Stimulated activated CD8-positive, alpha-beta memory T cell treated with anti-CD3 and anti-CD28 coated beads, Interleukin-2, amount 100 ng/mL, for 48 hours (primary cell): ENCODE measurements around the gene TMEM169.

ENCODE experiments used
- DNase-seq, 2 donors: peaks; one replicate each; pipeline ENCODE4 v3.0.0-alpha.2; 2020; ENCODE audit warnings: low read depth in 2 of 2

The TMEM169 gene

GRCh38 chr2:216104691-216105090, 23.0 kb downstream of the TMEM169 start:
- no peak for DNase-seq

- no peak for DNase-seq
Measured at GRCh38 chr2:216107320-216107719, 25.6 kb downstream of the TMEM169 start.

GRCh38 chr2:216107760-216108159, 26.0 kb downstream of the TMEM169 start:
- no peak for DNase-seq

GRCh38 chr2:216108310-216108966, 26.7 kb downstream of the TMEM169 start:
- DNase-seq, result no peak

GRCh38 chr2:216108967-216109921, 27.5 kb downstream of the TMEM169 start, which contains the start of gene XRCC5:
TSS of gene XRCC5 (plus strand) at chr2:216109348. CDS start at chr2:216109437, 89 bp downstream.
- peak; percentile 96 to 98 for DNase-seq

- no peak for DNase-seq
Measured at GRCh38 chr2:216109962-216110614, 28.4 kb downstream of the TMEM169 start.

- no peak for DNase-seq
Measured at GRCh38 chr2:216110620-216111019, 28.9 kb downstream of the TMEM169 start.

GRCh38 chr2:216111122-216111521, 29.4 kb downstream of the TMEM169 start:
- no peak for DNase-seq

- DNase-seq, result no peak
Measured at GRCh38 chr2:216112926-216113325, 31.2 kb downstream of the TMEM169 start.

GRCh38 chr2:216113572-216113971, 31.9 kb downstream of the TMEM169 start:
- DNase-seq, result no peak

GRCh38 chr2:216114382-216114713, 32.6 kb downstream of the TMEM169 start:
- DNase-seq, result no peak

- DNase-seq, result peak; percentile 89 to 95
Measured at GRCh38 chr2:216114714-216115531, 33.2 kb downstream of the TMEM169 start.

- no peak for DNase-seq
Measured at GRCh38 chr2:216116418-216116817, 34.7 kb downstream of the TMEM169 start.

- DNase-seq, result no peak
Measured at GRCh38 chr2:216117561-216118340, 36.0 kb downstream of the TMEM169 start.

GRCh38 chr2:216118474-216118873, 36.8 kb downstream of the TMEM169 start:
- DNase-seq, result no peak

- DNase-seq, result no peak
Measured at GRCh38 chr2:216119146-216119545, 37.4 kb downstream of the TMEM169 start.

- no peak for DNase-seq
Measured at GRCh38 chr2:216119986-216120385, 38.3 kb downstream of the TMEM169 start.

GRCh38 chr2:216121255-216121654, 39.5 kb downstream of the TMEM169 start:
- DNase-seq, result no peak

- no peak for DNase-seq
Measured at GRCh38 chr2:216126943-216127342, 45.2 kb downstream of the TMEM169 start.

GRCh38 chr2:216130346-216130971, 48.7 kb downstream of the TMEM169 start:
- DNase-seq, result no peak
